ENCODE measurements around the gene RAB10. TPM values are rescaled to one million over a fixed set of nuclear protein-coding genes. Genes with fewer than 3 reads are reported as not detected.
"Not testable (repeated sequence)": the region's sequence is repeated elsewhere in the genome, so short reads cannot be mapped to it uniquely, and the experiment has no call there.

RAB10 gene
- total RNA-seq, 1 donor from 2014 or later: 130 TPM

- H3K27me3 Mint-ChIP-seq (ENCODE audit: unreplicated experiment): peaks cover 2% of the 10 kb centered on the region
- H3K4me1 Mint-ChIP-seq (ENCODE audit: unreplicated experiment): peaks cover 11% of the 10 kb centered on the region
- no peaks in the 10 kb centered on the region for H3K9me3 Mint-ChIP-seq (ENCODE audit: unreplicated experiment)
- no peak overlapping the region for H3K27ac Mint-ChIP-seq (ENCODE audit: unreplicated experiment)
- DNase-seq (ENCODE audit: low spot score): no peak
- no peaks in the 10 kb centered on the region for H3K36me3 Mint-ChIP-seq (ENCODE audit: low read depth, unreplicated experiment)
- no peak overlapping the region for H3K4me3 Mint-ChIP-seq (ENCODE audit: unreplicated experiment)
- no peak for TF ChIP-seq CTCF (IDR thresholded peaks at IDR 0.05; ENCODE audit: unreplicated experiment)
These were observed 52.9 kb downstream of the RAB10 start for GRCh38 chr2:26086779-26087178.

- TF ChIP-seq CTCF (IDR thresholded peaks at IDR 0.05; ENCODE audit: unreplicated experiment): peak; percentile 63
- H3K27me3 Mint-ChIP-seq (ENCODE audit: unreplicated experiment): peaks cover 2% of the 10 kb centered on the region
- peaks cover 16% of the 10 kb centered on the region for H3K4me1 Mint-ChIP-seq (ENCODE audit: unreplicated experiment)
- no peaks in the 10 kb centered on the region for H3K36me3 Mint-ChIP-seq (ENCODE audit: low read depth, unreplicated experiment)
- no peak overlapping the region for H3K4me3 Mint-ChIP-seq (ENCODE audit: unreplicated experiment)
- peak; percentile 10 for DNase-seq (ENCODE audit: low spot score)
- H3K9me3 Mint-ChIP-seq (ENCODE audit: unreplicated experiment): no peaks in the 10 kb centered on the region
- H3K27ac Mint-ChIP-seq (ENCODE audit: unreplicated experiment): no peak overlapping the region
These were observed 54.3 kb downstream of the RAB10 start for GRCh38 chr2:26088038-26088643.

DNA sequence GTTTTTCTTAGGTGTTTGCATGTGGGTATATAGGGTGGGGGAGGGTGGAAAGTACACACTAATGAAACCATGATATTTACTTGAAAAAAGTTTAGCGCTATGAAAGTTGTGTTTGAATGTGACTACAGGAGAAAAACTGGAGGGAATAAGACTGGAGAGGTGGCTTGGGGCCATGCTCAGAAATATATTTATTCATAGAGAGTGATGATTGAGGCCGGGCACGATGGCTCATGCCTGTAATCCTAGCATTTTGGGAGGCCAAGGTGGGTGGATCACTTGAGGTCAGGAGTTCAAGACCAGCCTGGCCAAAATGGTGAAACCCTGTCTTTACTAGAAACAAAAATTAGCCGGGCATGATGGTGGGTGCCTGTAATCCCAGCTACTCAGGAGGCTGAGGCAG is 55.0 kb downstream of the RAB10 start:
- H3K4me1 Mint-ChIP-seq (ENCODE audit: unreplicated experiment): peaks cover 16% of the 10 kb centered on the region
- not testable (repeated sequence) for H3K27me3 Mint-ChIP-seq (ENCODE audit: unreplicated experiment); H3K4me3 Mint-ChIP-seq (ENCODE audit: unreplicated experiment); H3K36me3 Mint-ChIP-seq (ENCODE audit: low read depth, unreplicated experiment); DNase-seq (ENCODE audit: low spot score); H3K9me3 Mint-ChIP-seq (ENCODE audit: unreplicated experiment)
- H3K27ac Mint-ChIP-seq (ENCODE audit: unreplicated experiment): peak overlapping the region; percentile 37

DNA sequence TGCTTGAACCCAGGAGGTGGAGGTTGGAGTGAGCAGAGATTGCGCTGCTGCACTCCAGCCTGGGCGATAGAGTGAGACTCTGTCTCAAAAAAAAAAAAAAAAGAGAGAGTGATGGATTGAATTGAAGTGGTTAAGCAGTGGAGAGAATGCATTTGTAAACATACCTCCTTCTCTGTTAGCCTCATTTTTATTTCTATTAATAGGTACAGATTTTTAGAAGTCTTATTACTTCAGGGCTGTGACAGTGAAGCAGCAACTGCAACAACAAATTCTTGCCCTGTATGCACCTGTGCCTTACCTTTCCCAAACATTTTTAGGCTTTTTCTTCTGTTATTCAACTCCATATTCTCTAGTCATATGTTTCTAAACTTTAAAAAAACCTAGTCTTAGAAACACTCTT is 55.5 kb downstream of the RAB10 start:
- no peaks in the 10 kb centered on the region for H3K9me3 Mint-ChIP-seq (ENCODE audit: unreplicated experiment)
- no peak overlapping the region for H3K4me3 Mint-ChIP-seq (ENCODE audit: unreplicated experiment)
- H3K27me3 Mint-ChIP-seq (ENCODE audit: unreplicated experiment): peaks cover 2% of the 10 kb centered on the region
- no peak for TF ChIP-seq CTCF (IDR thresholded peaks at IDR 0.05; ENCODE audit: unreplicated experiment)
- peaks cover 16% of the 10 kb centered on the region for H3K4me1 Mint-ChIP-seq (ENCODE audit: unreplicated experiment)
- H3K27ac Mint-ChIP-seq (ENCODE audit: unreplicated experiment): no peak overlapping the region
- H3K36me3 Mint-ChIP-seq (ENCODE audit: low read depth, unreplicated experiment): no peaks in the 10 kb centered on the region
- DNase-seq (ENCODE audit: low spot score): no peak

DNA sequence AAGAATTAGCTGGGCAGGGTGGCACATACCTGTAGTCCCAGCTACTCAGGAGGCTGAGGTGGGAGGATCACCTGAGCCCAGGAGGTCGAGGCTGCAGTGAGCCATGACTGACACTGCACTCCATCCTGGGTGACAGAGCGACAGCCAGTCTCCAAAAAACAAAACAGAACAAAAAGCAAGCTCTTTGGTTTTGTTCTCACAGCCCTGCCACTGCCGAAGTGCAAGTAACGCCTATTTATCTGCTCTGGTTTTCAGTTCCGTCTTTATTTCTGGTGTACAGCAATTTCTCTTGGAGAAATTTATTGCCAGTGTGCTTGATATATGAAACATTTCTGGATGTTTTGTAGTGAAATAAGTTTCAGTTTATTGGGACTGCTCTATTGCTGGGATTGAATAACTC is 61.9 kb downstream of the RAB10 start:
- Mint-ChIP-seq H3K4me3 (ENCODE audit: unreplicated experiment) (peak overlapping the region; percentile 0), H3K9me3 (ENCODE audit: unreplicated experiment) (no peaks in the 10 kb centered on the region), H3K27ac (ENCODE audit: unreplicated experiment) (no peak overlapping the region), H3K27me3 (ENCODE audit: unreplicated experiment) (no peaks in the 10 kb centered on the region), H3K36me3 (ENCODE audit: low read depth, unreplicated experiment) (peaks cover 8% of the 10 kb centered on the region), H3K4me1 (ENCODE audit: unreplicated experiment) (peaks cover 12% of the 10 kb centered on the region)
- no peak for DNase-seq (ENCODE audit: low spot score)
- TF ChIP-seq CTCF (IDR thresholded peaks at IDR 0.05; ENCODE audit: unreplicated experiment): no peak

Data from endothelial cell (in vitro differentiated cells).